ENCODE measurements around the gene NALCN.

Gene NALCN

DNA sequence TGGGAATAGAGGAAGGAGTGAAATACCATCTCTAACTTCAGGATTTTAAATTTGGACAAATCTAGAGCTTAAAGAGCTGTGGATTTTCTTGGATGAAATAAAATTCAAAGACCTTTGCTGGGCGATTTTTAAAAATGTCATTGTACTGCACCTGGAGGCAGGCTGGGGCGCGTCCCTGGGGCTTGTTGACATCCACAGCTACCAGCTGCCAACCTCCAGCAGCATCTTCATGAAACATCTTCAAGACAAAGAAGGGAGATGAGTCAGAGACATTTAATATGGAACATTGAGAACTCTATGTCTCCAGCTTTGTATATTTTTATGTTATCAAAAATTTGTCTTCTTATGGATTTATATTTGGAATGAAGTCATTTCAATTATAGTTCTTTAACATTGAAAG lies 132.5 kb downstream of the NALCN start:
- DNase-seq: no peak

DNA sequence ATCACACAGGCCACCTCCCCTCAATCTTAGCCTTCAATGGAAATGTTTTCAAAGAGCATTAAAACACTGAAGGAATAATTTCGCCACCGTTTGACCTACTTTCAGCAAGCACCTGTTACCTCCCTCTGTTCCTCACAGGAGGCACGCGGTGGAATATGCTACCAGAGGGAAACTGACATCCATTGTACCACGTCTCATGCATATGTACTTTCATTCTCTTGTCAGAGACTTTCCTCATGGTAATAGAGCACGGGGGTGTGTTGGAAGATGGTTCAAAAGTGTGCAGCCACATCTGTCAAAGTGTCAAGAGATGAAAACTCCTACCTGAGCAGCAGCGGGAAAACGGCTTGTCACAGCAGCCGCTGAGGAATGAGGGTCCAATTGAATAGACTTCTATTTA lies 143.4 kb downstream of the NALCN start:
- DNase-seq: no peak

DNA sequence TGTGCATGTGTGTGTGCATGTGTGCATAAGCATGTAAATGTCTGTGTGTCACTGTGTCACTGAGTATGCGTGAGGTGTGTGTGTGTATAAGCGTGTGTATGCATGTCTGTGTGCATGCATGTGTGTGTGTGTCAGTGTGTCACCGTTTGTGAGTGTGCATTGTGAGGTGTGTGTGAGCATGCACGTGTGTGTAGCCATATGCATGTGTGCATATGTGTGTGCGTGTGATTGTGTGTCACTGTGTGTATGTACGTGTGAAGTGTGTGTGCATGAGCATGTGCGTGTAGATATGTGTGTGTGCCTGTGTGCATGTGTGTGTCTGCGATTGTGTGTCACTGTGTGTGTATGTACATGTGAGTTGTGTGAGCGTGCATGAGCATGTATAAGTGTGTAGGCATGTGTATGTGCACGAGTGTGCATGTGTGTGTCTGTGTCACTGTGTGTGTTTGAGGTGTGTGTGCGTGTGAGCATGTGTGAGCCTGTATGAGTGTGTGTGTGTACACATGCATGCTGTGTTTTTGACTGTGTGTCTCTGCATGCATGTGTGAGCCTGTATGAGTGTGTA lies 144.5 kb downstream of the NALCN start:
- no peak for DNase-seq

DNA sequence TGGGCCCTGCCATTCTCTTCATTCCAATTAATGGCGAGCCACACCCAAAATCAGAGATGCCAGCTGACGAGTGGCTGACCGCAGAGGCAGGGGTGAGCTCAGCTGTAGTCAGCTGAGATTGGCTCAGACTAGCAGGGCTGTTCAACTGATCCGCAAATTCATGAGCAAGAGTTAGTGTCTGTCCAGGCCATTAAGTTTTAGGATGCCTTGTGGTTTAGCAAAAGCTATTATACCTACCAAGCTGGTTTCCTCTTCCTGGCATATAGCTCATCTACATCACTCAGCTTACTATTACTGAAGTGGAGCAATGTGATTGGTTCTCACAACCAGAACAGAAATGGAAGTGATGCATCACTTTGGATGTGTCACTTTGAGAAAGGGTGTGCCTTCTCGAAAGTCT lies 148.7 kb downstream of the NALCN start:
- DNase-seq: no peak

DNA sequence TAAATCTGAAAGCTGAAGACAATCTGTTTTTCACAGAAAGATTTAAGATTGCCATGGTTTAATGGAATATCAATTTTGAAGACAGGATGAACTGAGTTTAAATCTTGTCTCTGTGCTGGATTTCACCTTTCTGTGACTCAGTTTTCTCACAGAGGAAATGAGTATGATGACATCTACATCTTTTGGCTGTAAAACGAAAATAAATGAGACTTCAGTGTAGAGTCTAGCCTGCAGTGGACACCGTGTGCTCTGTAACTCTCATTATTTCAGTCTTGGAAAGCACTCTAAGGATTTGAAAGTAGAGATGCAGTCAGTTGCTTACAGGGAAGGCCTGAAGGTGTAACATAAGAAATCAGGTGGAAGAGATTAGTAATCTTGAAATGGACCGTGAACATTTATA lies 150.4 kb downstream of the NALCN start:
- no peak for DNase-seq

DNA sequence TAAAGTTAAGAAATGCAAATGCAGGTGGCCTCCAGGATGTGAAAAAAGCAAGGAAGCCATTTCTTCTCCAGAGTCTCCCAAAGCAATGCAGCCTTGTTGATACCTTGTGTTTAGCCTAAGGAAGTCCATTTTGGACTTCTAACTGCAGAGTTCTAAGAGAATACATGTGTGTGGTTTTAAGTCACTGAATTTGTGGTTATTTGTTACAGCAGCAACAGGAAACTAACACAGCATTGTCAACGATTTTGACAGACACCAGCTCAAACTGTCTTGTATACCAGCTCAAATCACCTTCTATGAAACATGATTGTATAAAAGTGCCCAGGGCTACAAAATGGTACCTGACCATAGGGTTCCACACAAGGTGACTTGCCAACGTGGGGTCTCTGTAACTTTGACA lies 151.4 kb downstream of the NALCN start:
- no peak for DNase-seq

DNA sequence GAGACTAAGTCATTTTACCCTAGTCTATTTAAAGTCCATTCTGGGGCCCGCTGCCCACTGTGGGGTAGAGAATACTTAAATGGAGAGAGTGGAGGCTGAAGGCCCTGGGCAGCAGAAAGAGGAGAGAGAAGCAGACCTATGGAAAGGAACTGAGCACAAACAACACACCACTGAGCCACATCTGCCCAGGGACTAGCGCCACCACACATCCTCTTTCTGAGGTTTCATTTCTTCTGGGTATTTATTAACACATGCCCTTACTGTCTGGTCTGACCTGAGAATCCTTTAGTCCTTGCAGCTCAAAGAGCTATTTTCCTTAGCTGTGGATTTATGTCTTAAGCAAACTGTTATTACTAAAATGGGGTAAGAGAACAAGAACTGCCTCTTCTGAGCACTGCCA lies 154.0 kb downstream of the NALCN start:
- DNase-seq: no peak

DNA sequence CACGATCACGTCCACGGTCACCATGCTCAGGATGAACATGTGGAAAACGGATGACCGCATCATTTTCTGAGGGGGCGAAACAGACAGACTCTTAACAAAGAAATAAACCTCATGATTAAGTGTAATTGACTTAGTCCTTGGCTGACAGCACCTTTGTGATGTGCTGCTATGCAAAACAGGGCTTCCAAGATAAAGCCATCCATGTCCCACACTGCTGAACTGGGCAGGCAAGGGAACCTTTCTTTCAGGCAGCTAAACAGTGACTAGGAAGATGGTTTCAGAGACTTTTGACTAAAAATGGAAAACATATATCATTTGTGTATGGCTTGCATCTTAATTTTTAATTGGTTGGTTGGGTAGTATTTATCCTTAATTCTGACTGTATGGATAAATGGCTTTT lies 157.8 kb downstream of the NALCN start:
- no peak for DNase-seq

DNA sequence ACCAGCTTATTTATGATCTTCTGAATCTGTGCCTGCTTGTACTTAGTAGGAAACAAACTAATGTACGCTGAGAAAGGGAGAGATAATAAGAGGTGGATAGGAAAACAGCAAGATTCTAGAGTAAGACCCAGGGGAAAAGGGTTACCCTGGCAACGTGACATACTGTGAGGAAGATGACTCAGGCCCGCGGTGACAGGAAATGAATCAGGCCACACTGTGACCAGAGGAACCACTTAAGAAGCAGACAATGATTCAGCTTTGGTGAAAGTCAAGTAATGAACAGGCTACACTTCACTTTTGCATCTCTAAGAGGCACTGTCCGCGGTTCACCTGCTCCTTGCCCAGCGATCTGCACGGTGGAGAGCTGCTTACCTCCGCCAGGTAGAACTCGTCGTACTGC lies 158.2 kb downstream of the NALCN start:
- no peak for DNase-seq

DNA sequence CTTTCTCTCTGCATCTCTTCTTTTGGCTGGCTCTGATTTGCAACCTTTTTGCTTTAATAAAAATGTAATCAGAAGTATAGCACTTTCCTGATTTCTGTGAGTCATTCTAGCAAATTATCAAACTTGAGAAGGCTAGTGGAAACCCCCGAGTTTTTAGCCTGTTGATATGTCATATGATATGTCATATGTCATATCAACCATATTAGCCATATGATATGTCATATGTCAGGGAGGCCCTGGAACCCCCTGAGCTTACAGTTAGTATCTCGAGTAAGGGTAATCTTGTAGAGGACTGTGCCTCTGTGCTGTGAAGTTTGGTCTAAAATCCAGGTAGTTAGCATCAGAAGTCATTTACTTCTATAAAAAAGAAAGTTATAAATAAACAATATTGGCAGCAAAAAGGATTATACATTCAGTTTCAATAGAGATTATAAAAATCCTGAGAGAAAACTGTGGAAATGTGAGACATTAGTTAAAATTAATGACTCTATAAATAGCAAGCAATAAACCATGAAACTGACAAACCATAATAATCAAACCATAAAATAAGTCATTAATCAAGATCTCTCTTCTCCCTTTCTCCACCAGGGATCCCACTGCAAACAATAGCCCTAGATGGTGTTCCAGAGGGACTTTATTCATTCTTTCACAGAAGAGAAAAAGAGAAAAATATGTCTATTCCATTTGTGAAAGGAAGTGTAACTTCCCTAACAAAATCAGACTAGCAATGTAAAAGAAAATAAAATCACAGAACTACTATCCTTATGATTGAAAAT lies 167.4 kb downstream of the NALCN start:
- DNase-seq: no peak

DNA sequence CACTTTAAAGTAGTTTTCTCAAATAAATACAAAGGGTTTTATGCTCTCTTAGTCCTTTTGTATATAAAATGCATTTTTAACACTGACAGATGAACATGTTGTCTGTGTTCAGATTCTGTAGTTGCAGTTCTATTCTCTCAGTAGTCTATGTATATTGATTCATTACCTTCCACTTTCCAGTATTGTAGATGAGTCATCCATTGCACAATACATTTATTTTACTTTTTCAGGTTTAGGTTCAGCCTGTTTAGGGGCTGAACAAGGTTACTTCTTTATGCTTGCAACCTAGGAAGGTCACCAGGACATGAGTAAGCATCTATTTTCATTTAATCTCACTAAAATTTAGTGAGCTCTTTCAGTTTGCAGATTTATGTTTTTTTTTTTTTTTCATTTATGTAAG lies 173.6 kb downstream of the NALCN start:
- DNase-seq: no peak

DNA sequence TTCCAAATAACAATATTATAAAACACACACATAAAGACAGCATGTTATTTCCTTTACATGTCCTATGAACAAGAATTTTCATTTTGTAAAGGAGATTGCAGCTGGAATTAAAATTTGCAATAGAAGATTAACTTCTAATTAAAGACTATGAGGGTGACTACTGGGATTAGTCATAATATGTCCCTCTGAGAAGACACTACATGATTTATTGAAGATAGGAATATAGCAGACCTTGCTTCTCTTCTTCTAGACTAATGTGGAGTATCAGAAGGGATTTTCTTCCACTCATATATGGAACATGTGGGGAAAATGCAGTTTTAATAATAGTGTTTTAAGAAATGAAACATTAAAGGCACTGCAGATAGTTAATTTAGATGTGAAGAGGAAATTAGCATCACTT lies 177.8 kb downstream of the NALCN start:
- DNase-seq: no peak

DNA sequence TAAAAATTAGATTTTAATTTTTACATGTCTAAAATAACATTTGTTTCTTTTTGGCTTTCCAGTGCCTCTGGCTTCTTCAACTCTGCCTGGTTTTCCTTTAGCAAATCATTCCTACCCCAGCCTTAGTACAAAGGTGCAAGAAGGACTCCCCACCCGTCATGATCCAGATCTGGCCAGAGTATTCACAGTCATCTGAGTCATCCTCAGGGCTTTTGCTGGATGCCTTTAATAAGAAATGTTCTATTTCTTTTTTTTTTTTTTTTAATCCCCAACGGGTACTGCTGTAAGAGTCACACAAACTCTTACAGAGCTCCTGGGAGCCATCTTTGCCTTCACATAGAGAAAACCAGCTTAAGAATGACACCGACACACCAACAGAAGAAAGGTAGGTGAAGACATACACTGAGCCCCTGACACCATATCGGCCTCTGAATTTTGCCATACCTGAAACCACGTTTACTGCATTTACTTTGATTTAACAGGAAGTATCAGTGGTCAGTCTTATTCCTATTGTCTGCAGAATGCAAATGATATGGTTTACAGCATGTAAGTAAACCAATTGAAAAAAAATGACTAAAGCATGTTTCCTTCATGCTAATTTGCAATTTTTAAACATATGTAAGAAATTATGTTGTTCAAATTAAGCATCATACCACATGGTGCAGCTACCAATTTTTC lies 184.4 kb downstream of the NALCN start:
- no peak for DNase-seq

DNA sequence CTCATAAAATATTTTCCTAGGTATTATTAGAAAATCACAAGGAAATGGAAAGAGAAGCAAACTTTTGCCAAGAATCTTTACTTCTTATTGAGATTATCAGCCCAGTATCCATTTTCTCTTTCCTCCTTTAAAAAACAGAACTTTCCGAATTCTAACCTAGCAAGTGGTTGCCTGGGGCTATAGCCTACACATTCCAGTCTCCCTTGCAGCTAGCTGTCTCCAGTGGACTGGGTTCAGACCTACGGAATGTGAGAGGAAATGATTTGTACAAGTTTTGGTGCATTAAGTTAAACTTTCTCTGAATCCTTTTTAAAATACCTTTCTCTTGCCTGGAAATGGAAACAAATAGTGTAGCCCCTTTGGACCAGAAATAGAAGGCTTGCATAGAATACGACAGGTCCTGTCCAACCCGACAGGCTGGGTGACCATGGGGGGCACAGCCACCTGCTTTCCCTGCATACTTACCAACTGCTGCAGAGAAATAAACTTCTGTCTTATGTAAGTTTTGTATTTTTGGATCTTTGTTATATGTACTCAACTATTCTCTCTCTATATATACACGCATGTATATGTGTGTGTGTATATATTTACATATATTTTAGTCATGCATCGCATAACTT lies 185.9 kb downstream of the NALCN start:
- no peak for DNase-seq

DNA sequence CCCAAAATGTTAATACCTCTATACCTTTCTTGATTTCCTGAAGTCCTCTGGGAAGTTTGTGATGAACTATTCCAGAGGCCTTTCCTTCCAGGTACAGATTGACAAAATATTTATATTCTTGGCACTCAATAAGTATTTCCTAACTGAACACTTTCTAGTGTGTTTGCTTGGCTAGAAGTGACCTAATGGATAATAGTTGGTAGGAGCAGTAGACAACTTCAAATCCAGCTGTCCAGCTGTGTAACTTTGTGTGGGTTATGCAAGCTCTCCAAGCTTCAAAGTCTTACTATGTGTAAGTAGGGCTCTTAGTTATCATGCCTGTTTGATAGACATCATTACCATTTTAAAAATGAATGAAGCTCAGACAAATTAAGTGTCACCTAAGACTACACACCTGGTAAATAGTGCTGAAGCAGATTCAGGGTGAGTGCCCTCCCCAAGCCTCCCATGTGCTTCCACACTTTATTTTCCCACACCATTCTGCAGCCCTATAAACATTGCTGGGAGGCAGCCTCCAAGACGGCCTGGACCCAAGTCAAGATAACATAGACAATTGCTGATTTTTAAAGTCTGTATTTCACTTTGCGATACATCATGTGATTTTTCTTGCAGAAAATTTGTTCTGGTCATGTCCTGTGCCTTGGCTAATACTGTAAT lies 196.6 kb downstream of the NALCN start:
- no peak for DNase-seq

DNA sequence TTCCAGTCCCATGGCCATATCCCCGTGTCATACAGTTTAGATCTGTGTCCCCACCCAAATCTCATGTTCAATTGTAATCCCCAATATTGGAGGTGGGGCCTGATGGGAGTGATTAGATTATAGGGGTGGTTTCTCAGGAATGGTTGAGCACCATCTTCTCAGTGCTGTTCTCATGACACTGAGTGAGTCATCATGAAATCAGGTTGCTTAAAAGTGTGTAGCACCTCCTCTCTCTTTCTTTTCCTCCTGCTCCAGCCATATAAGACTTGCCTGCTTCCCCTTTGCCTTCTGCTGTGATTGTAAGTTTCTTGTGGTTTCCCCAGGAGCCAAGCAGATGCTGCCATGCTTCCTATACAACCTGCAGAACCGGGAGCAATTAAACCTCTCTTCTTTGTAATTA lies 197.8 kb downstream of the NALCN start:
- DNase-seq: no peak

DNA sequence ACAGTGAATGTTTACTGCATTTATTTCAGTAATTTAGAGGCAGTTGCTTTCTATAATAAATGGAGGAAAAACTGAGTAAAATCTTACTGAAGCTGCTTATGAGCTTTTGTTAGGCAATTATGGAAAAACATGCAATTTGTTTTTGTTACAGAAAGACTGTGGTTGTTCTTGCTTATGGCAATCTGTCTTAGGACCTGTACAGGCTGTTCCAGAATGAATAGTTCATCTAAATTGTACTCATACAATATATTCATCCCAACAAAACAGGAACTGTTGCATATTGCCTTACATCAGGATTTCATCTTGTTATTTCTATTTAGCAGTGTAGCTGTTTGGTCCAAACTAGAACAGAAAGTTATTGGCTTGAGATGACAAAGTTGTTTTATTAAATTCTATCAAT lies 199.2 kb downstream of the NALCN start:
- DNase-seq: no peak

DNA sequence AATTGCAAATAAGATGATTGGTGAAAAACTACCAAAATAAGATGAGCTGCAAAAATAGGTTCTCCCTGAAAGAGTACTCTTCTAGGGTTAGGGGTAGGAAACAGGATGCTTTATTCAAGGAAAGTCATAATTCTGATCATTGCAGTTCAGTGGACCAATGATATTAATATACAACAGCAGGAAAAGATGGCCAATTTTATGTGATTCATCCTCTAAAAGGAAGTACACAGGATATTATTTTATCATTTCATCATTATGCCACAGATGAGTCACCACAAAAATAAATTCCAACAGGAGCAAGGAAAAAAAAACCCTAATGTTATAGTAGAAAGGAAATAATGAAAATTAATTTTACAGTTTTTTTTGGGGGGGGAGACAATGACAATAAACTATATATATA lies 205.0 kb downstream of the NALCN start:
- DNase-seq: no peak

DNA sequence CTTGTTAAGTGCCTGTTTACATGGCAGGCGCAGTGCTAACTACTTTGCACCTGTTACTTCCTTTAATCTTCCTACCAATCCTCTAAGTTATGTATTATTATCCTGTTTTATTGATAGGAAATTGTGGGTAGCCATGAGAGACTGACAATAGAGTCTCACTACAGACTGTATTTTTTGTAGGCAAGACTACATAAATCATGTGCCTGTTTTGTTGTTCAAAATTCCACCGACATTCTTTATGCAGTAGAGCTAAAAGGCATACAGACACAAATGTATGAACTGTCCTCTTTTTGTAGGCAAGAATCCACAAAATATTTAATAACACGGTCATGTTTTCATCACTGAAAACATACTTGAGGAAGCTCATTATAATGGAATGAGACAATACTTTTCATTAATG lies 205.5 kb downstream of the NALCN start:
- DNase-seq: no peak

DNA sequence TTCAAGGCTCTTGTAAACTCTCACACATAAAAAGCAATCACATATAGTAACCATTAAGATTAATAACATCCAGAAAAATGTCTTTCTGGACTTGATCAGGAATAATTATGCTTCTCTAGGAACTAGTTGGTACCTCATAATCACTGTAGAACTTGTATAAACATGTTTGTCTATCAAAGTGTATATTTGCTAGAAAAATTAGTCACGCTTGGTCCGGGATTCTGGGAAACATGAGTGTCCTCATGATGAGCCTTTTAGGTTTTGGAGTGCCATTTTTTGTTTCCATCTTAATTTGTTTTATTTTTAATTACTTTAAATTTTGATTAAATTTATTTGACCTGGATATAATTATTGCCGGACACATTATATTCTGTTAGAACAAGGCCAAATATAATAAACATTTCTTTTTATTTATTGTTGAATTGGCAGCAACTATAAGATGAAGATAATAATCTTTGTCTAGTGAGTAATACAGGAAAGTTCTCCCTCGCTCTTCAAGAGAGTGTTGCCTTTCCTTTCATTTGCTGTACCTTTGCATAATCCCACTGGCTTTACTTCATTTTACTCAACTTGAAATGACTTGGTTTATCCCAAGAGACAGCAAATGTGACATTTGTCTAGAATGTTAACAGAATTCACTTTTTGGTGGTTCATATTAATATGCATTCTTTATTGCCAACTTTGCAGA lies 207.0 kb downstream of the NALCN start:
- no peak for DNase-seq

DNA sequence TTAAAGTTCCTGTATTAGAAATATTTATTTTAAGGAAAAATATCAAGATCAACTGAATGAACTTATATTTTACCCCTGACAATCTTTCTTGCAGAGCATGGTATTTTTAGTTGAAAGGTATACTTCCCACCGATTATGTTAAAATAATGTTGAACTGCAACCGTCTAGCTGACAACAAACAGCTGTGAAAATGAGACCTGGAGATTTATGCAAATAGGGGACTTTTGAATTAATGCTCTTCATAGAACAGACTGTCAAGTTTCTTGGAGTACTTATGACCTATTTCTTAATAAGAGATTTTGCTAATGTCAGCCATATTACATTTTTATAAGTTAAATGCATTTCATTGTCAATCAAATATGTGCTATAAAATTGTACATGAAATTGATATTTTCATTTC lies 210.9 kb downstream of the NALCN start:
- DNase-seq: no peak

DNA sequence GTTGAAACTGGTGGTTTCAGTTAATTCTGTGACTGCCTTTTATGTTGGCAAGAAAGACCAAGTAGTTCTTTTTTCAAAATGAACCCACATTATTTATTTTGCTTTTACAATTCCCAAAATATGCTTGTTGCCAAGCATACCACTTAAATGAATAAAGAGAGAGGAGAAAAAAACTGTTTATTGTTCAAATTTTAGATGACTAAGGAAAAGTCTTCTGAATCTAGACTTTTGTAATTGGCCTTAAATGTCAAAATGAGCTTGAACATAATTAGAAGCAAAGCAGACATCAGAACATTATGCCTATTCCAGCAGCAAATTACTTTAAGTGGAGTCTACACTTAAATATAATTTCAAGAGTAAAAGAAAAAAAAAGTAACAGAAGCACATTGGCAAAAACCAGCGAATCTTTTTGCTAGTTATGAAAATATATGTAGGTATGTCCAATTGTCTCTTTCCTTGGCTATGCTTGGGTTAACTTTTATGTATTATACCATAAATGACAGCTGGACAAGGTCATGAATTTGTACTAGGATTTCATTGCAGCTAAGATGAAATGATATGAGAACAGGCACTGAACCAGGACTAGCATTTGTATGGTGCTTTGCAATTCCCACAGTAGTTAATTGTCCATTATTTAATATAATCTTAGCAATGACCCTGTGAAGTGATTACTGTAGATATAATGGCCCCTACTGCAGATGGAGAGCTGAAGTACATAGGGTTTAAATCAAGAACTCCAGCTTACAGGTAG lies 211.9 kb downstream of the NALCN start:
- no peak for DNase-seq
